ENCODE measurements around the gene CDCA3.

DNA sequence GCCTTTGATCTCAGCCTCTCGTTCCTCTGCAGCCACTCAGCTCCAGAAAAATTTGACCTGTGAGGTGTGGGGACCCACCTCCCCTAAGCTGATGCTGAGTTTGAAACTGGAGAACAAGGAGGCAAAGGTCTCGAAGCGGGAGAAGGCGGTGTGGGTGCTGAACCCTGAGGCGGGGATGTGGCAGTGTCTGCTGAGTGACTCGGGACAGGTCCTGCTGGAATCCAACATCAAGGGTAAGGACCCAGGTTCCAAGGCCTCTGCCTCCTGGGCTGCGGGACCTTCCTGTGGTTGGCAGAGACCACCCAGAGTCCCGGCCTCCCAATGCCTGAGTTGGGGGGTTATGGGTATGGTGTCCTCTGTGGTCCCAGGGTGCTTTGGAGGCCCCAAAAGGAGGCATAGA is 34.0 kb downstream of the CDCA3 start:
- TF ChIP-seq CTCF (IDR thresholded peaks at IDR 0.05 in 4 of 5, conservative IDR thresholded peaks at IDR 0.05 in 1 of 5) (no peak), POLR2A (IDR thresholded peaks at IDR 0.05) (no peak)
